ENCODE data around the gene TRIM47.

TRIM47 gene

DNA sequence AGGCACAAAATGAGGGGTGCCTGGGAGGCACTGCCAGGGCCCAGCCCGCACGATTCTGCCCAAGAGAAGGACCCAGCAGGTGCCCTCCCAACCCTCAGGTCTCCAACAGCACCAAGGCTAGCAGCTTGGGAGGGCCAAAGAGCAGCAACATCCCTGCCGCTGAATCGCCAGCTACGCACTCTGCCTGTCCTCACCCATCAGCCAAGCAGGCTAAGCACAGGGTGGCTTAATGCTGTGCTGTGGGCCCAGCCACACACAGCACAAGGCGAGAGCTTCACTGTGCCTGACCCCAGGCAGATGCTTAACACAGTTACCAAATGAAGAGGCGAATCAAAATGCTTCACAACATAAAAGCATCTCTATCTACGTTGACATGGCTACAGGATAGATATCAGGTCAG lies 36.9 kb upstream of the TRIM47 start:
- no peak for TF ChIP-seq ZFX (IDR thresholded peaks at IDR 0.05; ENCODE audit: borderline replicate concordance)
- TF ChIP-seq, protein P1, sequence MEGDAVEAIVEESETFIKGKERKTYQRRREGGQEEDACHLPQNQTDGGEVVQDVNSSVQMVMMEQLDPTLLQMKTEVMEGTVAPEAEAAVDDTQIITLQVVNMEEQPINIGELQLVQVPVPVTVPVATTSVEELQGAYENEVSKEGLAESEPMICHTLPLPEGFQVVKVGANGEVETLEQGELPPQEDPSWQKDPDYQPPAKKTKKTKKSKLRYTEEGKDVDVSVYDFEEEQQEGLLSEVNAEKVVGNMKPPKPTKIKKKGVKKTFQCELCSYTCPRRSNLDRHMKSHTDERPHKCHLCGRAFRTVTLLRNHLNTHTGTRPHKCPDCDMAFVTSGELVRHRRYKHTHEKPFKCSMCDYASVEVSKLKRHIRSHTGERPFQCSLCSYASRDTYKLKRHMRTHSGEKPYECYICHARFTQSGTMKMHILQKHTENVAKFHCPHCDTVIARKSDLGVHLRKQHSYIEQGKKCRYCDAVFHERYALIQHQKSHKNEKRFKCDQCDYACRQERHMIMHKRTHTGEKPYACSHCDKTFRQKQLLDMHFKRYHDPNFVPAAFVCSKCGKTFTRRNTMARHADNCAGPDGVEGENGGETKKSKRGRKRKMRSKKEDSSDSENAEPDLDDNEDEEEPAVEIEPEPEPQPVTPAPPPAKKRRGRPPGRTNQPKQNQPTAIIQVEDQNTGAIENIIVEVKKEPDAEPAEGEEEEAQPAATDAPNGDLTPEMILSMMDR (IDR thresholded peaks at IDR 0.05), result no peak
- no peak overlapping the region for H3K27ac ChIP-seq

DNA sequence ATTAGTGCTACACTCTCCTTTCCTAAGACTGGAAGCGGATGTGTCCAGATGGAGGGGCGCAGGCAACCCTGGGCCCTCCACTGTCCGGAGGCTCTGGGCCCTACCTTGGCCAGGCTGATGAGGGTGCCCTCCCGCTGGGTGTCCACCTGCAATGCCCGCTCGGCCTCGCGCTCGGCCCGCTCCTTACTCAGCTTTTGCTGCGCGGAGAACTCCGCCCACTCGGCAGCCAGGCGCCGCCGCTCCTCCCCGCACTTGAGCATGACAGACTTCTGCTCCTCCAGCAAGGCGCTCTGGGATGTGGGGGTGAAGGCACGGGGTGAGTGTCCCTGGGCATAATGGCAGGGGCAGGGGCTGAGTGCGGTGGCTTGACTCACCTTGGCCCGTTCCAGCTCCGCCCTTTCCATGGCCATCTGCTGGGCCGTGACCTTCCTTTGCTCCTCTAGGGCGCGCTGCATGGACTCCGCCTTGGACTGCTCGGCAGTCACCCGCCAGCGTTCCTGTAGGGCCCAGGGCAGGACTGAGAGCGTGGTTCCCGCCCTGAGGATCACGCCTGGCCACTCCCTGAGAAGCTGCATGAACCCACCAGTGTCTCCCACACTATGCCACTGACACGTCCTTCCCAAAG lies 36.4 kb upstream of the TRIM47 start:
- no peak for TF ChIP-seq ZFX (IDR thresholded peaks at IDR 0.05; ENCODE audit: borderline replicate concordance)
- TF ChIP-seq, protein P1 (IDR thresholded peaks at IDR 0.05), result no peak
- H3K27ac ChIP-seq, result no peak overlapping the region

GRCh38 chr17:75913537-75914210 lies 35.3 kb upstream of the TRIM47 start:
- no peak overlapping the region for H3K27ac ChIP-seq
- TF ChIP-seq, protein P1 (IDR thresholded peaks at IDR 0.05), result no peak
- no peak for TF ChIP-seq ZFX (IDR thresholded peaks at IDR 0.05; ENCODE audit: borderline replicate concordance)

DNA sequence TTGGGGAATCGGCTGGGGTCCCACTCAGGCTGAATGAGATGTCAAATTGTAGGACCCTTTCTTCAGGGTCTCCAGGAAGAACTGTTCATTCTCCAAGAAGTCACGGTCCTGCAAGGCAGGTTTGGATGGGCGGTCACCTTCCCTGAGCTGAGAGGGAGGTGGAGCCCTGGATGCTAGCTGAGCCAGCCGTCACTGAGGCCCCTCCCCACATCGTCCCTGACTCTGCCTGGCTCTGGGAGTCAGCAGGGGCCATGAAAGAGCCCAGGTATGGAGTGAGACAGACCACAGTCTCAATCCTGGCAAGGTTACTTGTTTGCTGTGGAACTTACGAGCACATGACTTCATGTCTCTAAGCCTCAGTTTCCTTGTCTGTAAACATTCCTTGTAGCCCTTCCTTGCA lies 32.3 kb upstream of the TRIM47 start:
- H3K27ac ChIP-seq, result no peak overlapping the region
- TF ChIP-seq, protein P1 (IDR thresholded peaks at IDR 0.05), result no peak
- no peak for TF ChIP-seq ZFX (IDR thresholded peaks at IDR 0.05; ENCODE audit: borderline replicate concordance)

DNA sequence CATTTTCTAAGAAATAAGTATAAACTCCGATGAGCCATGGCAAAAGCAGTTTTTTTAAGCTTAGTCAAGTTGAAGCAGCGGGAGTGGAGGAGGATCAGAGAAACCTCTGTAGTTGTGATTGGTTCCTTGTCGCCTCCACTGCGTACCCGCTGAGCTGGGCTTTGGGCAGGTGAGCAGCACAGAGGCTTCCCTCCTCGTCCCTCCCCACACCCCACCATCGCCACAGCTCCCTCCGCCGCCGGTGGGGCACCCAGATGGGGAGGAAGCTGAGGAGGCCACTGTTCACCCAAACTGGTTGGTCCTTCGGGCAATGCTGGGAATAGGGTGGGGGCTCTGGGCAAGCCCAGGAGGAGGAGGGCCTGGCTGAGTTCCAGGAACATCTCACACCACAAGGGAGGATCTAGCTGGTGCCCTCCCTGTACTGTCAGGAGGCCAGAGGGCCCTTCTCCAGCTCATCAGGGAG lies 31.5 kb upstream of the TRIM47 start:
- no peak overlapping the region for H3K27ac ChIP-seq
- no peak for TF ChIP-seq ZFX (IDR thresholded peaks at IDR 0.05; ENCODE audit: borderline replicate concordance)
- TF ChIP-seq, protein P1 (IDR thresholded peaks at IDR 0.05), result no peak

DNA sequence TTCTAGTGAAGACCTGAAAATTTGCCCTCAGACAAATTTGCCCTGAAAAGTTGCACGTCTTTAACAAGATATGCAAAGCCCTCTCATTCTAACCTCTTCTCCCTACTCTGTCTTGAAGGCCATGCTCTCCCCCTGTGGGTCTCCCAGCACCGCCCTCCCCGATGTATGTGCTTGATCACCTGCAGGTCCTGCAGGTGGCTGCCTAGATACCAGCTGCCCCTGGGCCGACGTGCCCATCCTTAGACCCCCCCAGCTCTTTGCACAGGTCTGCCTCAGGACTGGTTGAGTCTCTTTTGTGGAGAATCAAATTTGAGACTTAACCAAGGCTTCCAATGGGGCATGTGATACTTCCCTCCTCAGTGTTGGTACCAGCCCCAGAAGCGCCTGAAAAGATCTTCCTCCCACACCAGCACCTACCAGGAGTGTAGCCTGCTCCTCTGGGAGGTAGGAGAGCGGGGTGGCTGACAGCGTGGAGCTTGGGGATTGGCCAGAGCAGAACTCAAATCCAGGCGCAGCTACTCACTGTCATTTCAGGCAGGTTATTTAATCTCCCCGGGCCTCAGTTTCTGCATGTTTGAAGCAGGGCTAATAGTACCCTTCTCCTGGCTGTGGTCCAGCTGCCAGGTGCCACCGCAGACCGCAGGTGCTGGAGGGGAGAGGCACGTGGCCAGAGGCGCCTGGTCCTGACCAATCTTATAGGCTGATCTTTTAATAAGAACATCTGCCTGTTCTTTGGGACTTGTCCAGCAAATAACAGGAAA lies 30.9 kb upstream of the TRIM47 start:
- TF ChIP-seq, protein P1 (IDR thresholded peaks at IDR 0.05), result no peak
- no peak for TF ChIP-seq ZFX (IDR thresholded peaks at IDR 0.05; ENCODE audit: borderline replicate concordance)
- H3K27ac ChIP-seq, result no peak overlapping the region
